Fibroblast of pulmonary artery (primary cell): ENCODE measurements around the gene GOLGA8M.
"Not testable (repeated sequence)": the region's sequence is repeated elsewhere in the genome, so short reads cannot be mapped to it uniquely, and the experiment has no call there.

Experiments used
- DNase-seq: peaks from one replicate; pipeline ENCODE4 v3.0.0-alpha.2; 2010; ENCODE audit warnings: low read depth
- H3K4me3 ChIP-seq: replicated peaks from 2 replicates; pipeline ENCODE4 v1.5.1; 2011; ENCODE audit warnings: low read depth, mild to moderate bottlenecking, control low read depth, low read length, moderate library complexity

Gene GOLGA8M

GRCh38 chr15:28694006-28694751 lies 18.0 kb downstream of the GOLGA8M start:
- H3K4me3 ChIP-seq = not testable (repeated sequence)

GRCh38 chr15:28693021-28693420 lies 19.2 kb downstream of the GOLGA8M start:
- DNase-seq, H3K4me3 ChIP-seq: not testable (repeated sequence)

More at GRCh38 chr15:28694006-28694751, 18.0 kb downstream of the GOLGA8M start:
- DNase-seq = not testable (repeated sequence)

GRCh38 chr15:28673533-28673932 lies 38.7 kb downstream of the GOLGA8M start:
- DNase-seq = not testable (repeated sequence)

GRCh38 chr15:28672122-28672521 lies 40.1 kb downstream of the GOLGA8M start:
- H3K4me3 ChIP-seq, DNase-seq: not testable (repeated sequence)

More at GRCh38 chr15:28673533-28673932, 38.7 kb downstream of the GOLGA8M start:
- not testable (repeated sequence) for H3K4me3 ChIP-seq

GRCh38 chr15:28666402-28666801 lies 45.8 kb downstream of the GOLGA8M start:
- not testable (repeated sequence) for H3K4me3 ChIP-seq, DNase-seq

- DNase-seq, H3K4me3 ChIP-seq: not testable (repeated sequence)
Observed at GRCh38 chr15:28664575-28664974, 47.6 kb downstream of the GOLGA8M start.

GRCh38 chr15:28663717-28664116 lies 48.5 kb downstream of the GOLGA8M start:
- H3K4me3 ChIP-seq, DNase-seq: not testable (repeated sequence)

GRCh38 chr15:28660750-28661149 lies 51.5 kb downstream of the GOLGA8M start:
- H3K4me3 ChIP-seq, DNase-seq: not testable (repeated sequence)

- not testable (repeated sequence) for DNase-seq, H3K4me3 ChIP-seq
Observed at GRCh38 chr15:28656018-28656360, 56.2 kb downstream of the GOLGA8M start.

GRCh38 chr15:28655329-28656017 lies 56.7 kb downstream of the GOLGA8M start:
- H3K4me3 ChIP-seq, DNase-seq: not testable (repeated sequence)

- not testable (repeated sequence) for DNase-seq, H3K4me3 ChIP-seq
Observed at GRCh38 chr15:28654194-28654593, 58.0 kb downstream of the GOLGA8M start.

GRCh38 chr15:28652538-28652937 lies 59.7 kb downstream of the GOLGA8M start:
- not testable (repeated sequence) for DNase-seq

More at GRCh38 chr15:28652538-28652937, 59.7 kb downstream of the GOLGA8M start:
- H3K4me3 ChIP-seq = not testable (repeated sequence)
